H9 (cell line): Measurements from ENCODE around the gene MX1. TPM values are rescaled to one million over a fixed set of nuclear protein-coding genes. Genes with fewer than 3 reads are reported as not detected.

Source experiments
- DNase-seq: peaks from one replicate; pipeline ENCODE4 v3.0.0-alpha.2; 2017
- H2AFZ ChIP-seq: one replicate; pipeline ENCODE4 v1.6.1; 2013; ENCODE audit warnings: mild to moderate bottlenecking, low read length, control low read depth, moderate library complexity
- H2AK5ac ChIP-seq: 2 replicates; pipeline ENCODE4 v1.6.1; 2013; ENCODE audit warnings: low read length, control low read depth, mixed read lengths; ENCODE audit not compliant: insufficient read length
- H2BK120ac ChIP-seq: one replicate; pipeline ENCODE4 v1.6.1; 2013; ENCODE audit warnings: low read depth, mild to moderate bottlenecking, low read length, control low read depth, inconsistent platforms; ENCODE audit not compliant: poor library complexity, severe bottlenecking
- H2BK12ac ChIP-seq: 2 replicates; pipeline ENCODE4 v1.6.1; 2013; ENCODE audit warnings: low read length, control low read depth, mixed read lengths, low read depth; ENCODE audit not compliant: insufficient read length
- H2BK15ac ChIP-seq: 2 replicates; pipeline ENCODE4 v1.6.1; 2013; ENCODE audit warnings: low read depth, low read length, control low read depth
- H2BK20ac ChIP-seq: one replicate; pipeline ENCODE4 v1.6.1; 2013; ENCODE audit warnings: low read depth, mild to moderate bottlenecking, low read length, control low read depth, inconsistent platforms; ENCODE audit not compliant: poor library complexity, severe bottlenecking
- H2BK5ac ChIP-seq: 2 replicates; pipeline ENCODE4 v1.6.1; 2013; ENCODE audit warnings: low read length, control low read depth, mixed read lengths; ENCODE audit not compliant: insufficient read length
- H3K14ac ChIP-seq: 2 replicates; pipeline ENCODE4 v1.6.1; 2013; ENCODE audit warnings: low read length, control low read depth; ENCODE audit not compliant: insufficient read depth
- H3K18ac ChIP-seq: 2 replicates; pipeline ENCODE4 v1.6.1; 2013; ENCODE audit warnings: low read depth, mild to moderate bottlenecking, mixed read lengths, low read length, control low read depth; ENCODE audit not compliant: insufficient read length
- H3K23ac ChIP-seq: 2 replicates; pipeline ENCODE4 v1.6.1; 2013; ENCODE audit warnings: low read length, control low read depth, mixed read lengths, low read depth; ENCODE audit not compliant: insufficient read length
- H3K23me2 ChIP-seq: 2 replicates; pipeline ENCODE4 v1.6.1; 2013; ENCODE audit warnings: low read depth, mild to moderate bottlenecking, mixed read lengths, low read length, control low read depth; ENCODE audit not compliant: insufficient read length, poor library complexity, severe bottlenecking
- H3K27ac ChIP-seq: 2 replicates; pipeline ENCODE4 v1.5.1; 2013; ENCODE audit warnings: low read length, control low read depth, mixed read lengths, low read depth; ENCODE audit not compliant: insufficient read length
- H3K27me3 ChIP-seq: 2 replicates; pipeline ENCODE4 v1.6.1; 2013; ENCODE audit warnings: low read length, control low read depth, inconsistent platforms; ENCODE audit not compliant: insufficient read depth
- H3K4ac ChIP-seq: 2 replicates; pipeline ENCODE4 v1.6.1; 2013; ENCODE audit warnings: low read depth, mild to moderate bottlenecking, control low read depth, inconsistent platforms, low read length, moderate library complexity
- H3K4me1 ChIP-seq: 2 replicates; pipeline ENCODE4 v1.6.1; 2013; ENCODE audit warnings: low read length, control low read depth, inconsistent platforms; ENCODE audit not compliant: insufficient read depth
- H3K4me2 ChIP-seq: 2 replicates; pipeline ENCODE4 v1.6.1; 2013; ENCODE audit warnings: low read length, control low read depth, mixed read lengths; ENCODE audit not compliant: insufficient read length, insufficient read depth
- H3K56ac ChIP-seq: 2 replicates; pipeline ENCODE4 v1.6.1; 2013; ENCODE audit warnings: low read depth, mild to moderate bottlenecking, mixed read lengths, low read length, control low read depth; ENCODE audit not compliant: insufficient read length
- H3K79me1 ChIP-seq: 2 replicates; pipeline ENCODE4 v1.6.1; 2013; ENCODE audit warnings: low read depth, mild to moderate bottlenecking, moderate library complexity, low read length, control low read depth, inconsistent platforms; ENCODE audit not compliant: insufficient read depth, poor library complexity, severe bottlenecking
- H3K79me2 ChIP-seq: 2 replicates; pipeline ENCODE4 v1.6.1; 2013; ENCODE audit warnings: low read length, control low read depth, inconsistent platforms; ENCODE audit not compliant: insufficient read depth
- H3K9ac ChIP-seq: 2 replicates; pipeline ENCODE4 v1.6.1; 2013; ENCODE audit warnings: low read length, control low read depth, mixed read lengths; ENCODE audit not compliant: insufficient read length; ENCODE audit errors: extremely low read depth
- H3K9me3 ChIP-seq: one replicate; pipeline ENCODE4 v1.6.1; 2013; ENCODE audit warnings: low read depth, low read length, inconsistent platforms; ENCODE audit not compliant: control insufficient read depth
- H3T11ph ChIP-seq: one replicate; pipeline ENCODE4 v1.6.1; 2013; ENCODE audit warnings: mild to moderate bottlenecking, low read length, control low read depth, inconsistent platforms
- H4K20me1 ChIP-seq: one replicate; pipeline ENCODE4 v1.6.1; 2013; ENCODE audit not compliant: control insufficient read depth, insufficient read length, insufficient read depth
- H4K5ac ChIP-seq: 2 replicates; pipeline ENCODE4 v1.6.1; 2013; ENCODE audit warnings: low read depth, mild to moderate bottlenecking, mixed read lengths, low read length, control low read depth; ENCODE audit not compliant: insufficient read length
- H4K8ac ChIP-seq: replicated peaks from 2 replicates; pipeline ENCODE4 v1.6.1; 2013; ENCODE audit warnings: low read length, control low read depth, mixed read lengths, low read depth; ENCODE audit not compliant: insufficient read length
- H4K91ac ChIP-seq: 2 replicates; pipeline ENCODE4 v1.6.1; 2013; ENCODE audit warnings: low read depth, mild to moderate bottlenecking, moderate library complexity, mixed read lengths, low read length, control low read depth; ENCODE audit not compliant: insufficient read length
- H3K27ac Mint-ChIP-seq, 3 experiments: 2 replicates in 2 of 3; 3 replicates in 1 of 3; pipeline ENCODE4 v1.8.0; 2020 to 2021; ENCODE audit warnings: mixed read lengths in 3 of 3, mild to moderate bottlenecking in 1 of 3, moderate library complexity in 1 of 3
- H3K27me3 Mint-ChIP-seq: 2 replicates; pipeline ENCODE4 v1.8.0; 2021; ENCODE audit warnings: low read depth, mild to moderate bottlenecking, moderate library complexity, mixed read lengths
- H3K36me3 Mint-ChIP-seq, 3 experiments: 2 replicates in 2 of 3; 3 replicates in 1 of 3; pipeline ENCODE4 v1.8.0; 2020 to 2021; ENCODE audit warnings: low read depth in 3 of 3, mixed read lengths in 3 of 3; ENCODE audit not compliant: insufficient read depth in 1 of 3
- H3K4me1 Mint-ChIP-seq, 2 experiments: 2 replicates each; pipeline ENCODE4 v1.8.0; 2020; ENCODE audit warnings: mixed read lengths in 2 of 2
- H3K4me3 Mint-ChIP-seq, 2 experiments: 2 replicates in 1 of 2; 3 replicates in 1 of 2; pipeline ENCODE4 v1.8.0; 2020 to 2021; ENCODE audit warnings: mild to moderate bottlenecking in 2 of 2, mixed read lengths in 2 of 2, moderate library complexity in 1 of 2
- H3K9me3 Mint-ChIP-seq, 2 experiments: 2 replicates in 1 of 2; 3 replicates in 1 of 2; pipeline ENCODE4 v1.8.0; 2020; ENCODE audit warnings: mild to moderate bottlenecking in 2 of 2, mixed read lengths in 2 of 2, moderate library complexity in 1 of 2
- CTCF ChIP-seq: fragments of 200-600 bp; sonication (generic); conservative IDR thresholded peaks from 3 replicates; pipeline ENCODE4 v1.8.0; 2021; ENCODE audit warnings: antibody characterized with exemption, mild to moderate bottlenecking
- WGBS: extraction: QIAGEN DNeasy Blood & Tissue Kit; methylation state at CpG from one replicate; pipeline ENCODE4 v1.1.7; 2013; ENCODE audit warnings: missing lambda C conversion rate, low lambda C conversion rate, mixed read lengths; ENCODE audit not compliant: insufficient read length; ENCODE audit errors: extremely low coverage; 5-methylcytosine and 5-hydroxymethylcytosine counted together
- total RNA-seq: library from RNA; stranded (reverse); gene quantifications from 2 replicates; pipeline ENCODE4 v1.2.1, GENCODE V29; 2021

MX1 gene
- total RNA-seq, 1 experiment from 2014 or later: 6.3 TPM

GRCh38 chr21:41487082-41487481 lies 61.0 kb downstream of the MX1 start:
- Histone ChIP-seq H4K20me1 (no peaks in the 10 kb centered on the region), H3K79me2 (no peaks in the 10 kb centered on the region), H4K5ac (no peak overlapping the region), H2BK5ac (no peak overlapping the region), H2BK20ac (no peak overlapping the region), H3K9me3 (no peaks in the 10 kb centered on the region), H3K23me2 (no peaks in the 10 kb centered on the region), H3K4ac (no peak overlapping the region), H3K27me3 (no peaks in the 10 kb centered on the region), H3K4me1 (no peaks in the 10 kb centered on the region), H3K14ac (no peak overlapping the region), H3K18ac (no peak overlapping the region), H4K91ac (no peak overlapping the region), H2BK12ac (no peak overlapping the region), H3K23ac (no peak overlapping the region), H2BK15ac (no peak overlapping the region), H2BK120ac (no peak overlapping the region), H3T11ph (no peak overlapping the region), H3K56ac (no peak overlapping the region), H2AFZ (no peak overlapping the region), H3K27ac (no peak overlapping the region), H4K8ac (no peak overlapping the region), H3K4me2 (no peak overlapping the region), H3K9ac (no peak overlapping the region), H3K79me1 (no peaks in the 10 kb centered on the region), H2AK5ac (no peak overlapping the region)
- Mint-ChIP-seq H3K9me3 (no peaks in the 10 kb centered on the region), H3K4me3 (no peak overlapping the region), H3K27ac (no peak overlapping the region; a peak in 1 of 7 replicates), H3K36me3 (peaks cover 7 to 44% (median 27%) of the 10 kb centered on the region in 3 experiments; a peak in 5 of 7 replicates), H3K27me3 (no peaks in the 10 kb centered on the region), H3K4me1 (peaks cover 9 to 15% of the 10 kb centered on the region in 2 experiments; a peak in 3 of 4 replicates)
- no peak for DNase-seq
- no CpG with 5 or more reads among the region's 6 CpGs for WGBS
- TF ChIP-seq CTCF: no peak
